ES-I3 (cell line): Measurements from ENCODE around the gene SLC45A3.

Experiments
- H3K36me3 ChIP-seq: 2 replicates; pipeline ENCODE4 v1.6.1; 2013; ENCODE audit warnings: mild to moderate bottlenecking, low read length, control low read depth, moderate library complexity; ENCODE audit not compliant: insufficient read depth
- H3K4me1 ChIP-seq: 2 replicates; pipeline ENCODE4 v1.6.1; 2013; ENCODE audit warnings: mild to moderate bottlenecking, control low read depth, low read length; ENCODE audit not compliant: insufficient read depth
- H3K9ac ChIP-seq: 2 replicates; pipeline ENCODE4 v1.6.1; 2013; ENCODE audit warnings: low read depth, mild to moderate bottlenecking, low read length, moderate library complexity
- H3K9me3 ChIP-seq: 2 replicates; pipeline ENCODE4 v1.6.1; 2013; ENCODE audit warnings: mild to moderate bottlenecking, low read length, moderate library complexity; ENCODE audit not compliant: control insufficient read depth, insufficient read depth

SLC45A3 gene

GRCh38 chr1:205668951-205669340 lies 11.4 kb downstream of the SLC45A3 start:
- no peaks in the 10 kb centered on the region for H3K36me3 ChIP-seq
- peak overlapping the region; percentile 8; the same call in 1 of the 2 replicates for H3K9ac ChIP-seq
- no peaks in the 10 kb centered on the region for H3K9me3 ChIP-seq
- peaks cover 55% of the 10 kb centered on the region for H3K4me1 ChIP-seq

GRCh38 chr1:205667909-205668643 lies 12.2 kb downstream of the SLC45A3 start:
- peaks cover 55% of the 10 kb centered on the region for H3K4me1 ChIP-seq

DNA sequence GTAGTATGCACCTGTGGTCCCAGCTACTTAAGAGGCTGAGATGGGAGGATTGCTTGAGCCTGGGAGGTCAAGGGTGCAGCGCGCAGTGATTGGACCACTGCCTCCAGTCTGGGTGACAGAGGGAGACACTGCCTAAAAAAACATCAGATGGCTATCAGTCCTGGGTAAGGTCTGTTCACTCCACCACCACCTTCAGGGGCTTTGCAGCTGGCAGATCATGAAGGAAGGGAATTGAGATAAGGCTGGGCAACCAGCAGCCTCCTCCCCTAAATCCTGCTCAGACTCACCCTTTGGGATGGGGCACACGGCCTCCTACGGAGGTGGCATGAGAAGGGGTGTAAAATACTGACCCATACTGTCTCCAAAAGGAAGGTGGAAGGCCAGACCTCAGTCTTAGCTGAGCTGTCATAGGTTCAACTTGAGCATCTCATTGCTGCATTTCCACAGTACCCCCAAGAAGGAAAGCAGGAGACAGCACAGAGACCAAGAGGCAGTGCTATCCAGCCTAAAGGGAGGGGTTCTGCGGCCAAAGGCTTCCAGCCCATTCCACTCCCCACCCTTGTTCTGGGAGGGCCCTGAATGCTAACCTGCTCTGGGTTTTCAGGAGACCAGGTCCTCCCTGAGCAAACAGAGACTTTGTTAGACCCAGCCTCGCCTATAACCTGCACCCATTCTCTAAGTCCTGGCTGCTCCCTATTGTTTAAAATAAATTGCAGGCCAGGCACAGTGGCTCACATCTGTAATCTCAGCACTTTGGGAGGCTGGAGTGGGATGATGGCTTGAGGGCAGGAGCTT lies 13.7 kb downstream of the SLC45A3 start:
- no peak overlapping the region for H3K9ac ChIP-seq
- H3K4me1 ChIP-seq = peaks cover 51% of the 10 kb centered on the region
- H3K9me3 ChIP-seq = no peaks in the 10 kb centered on the region

More at GRCh38 chr1:205667909-205668643, 12.2 kb downstream of the SLC45A3 start:
- no peaks in the 10 kb centered on the region for H3K36me3 ChIP-seq
- H3K9me3 ChIP-seq = no peaks in the 10 kb centered on the region
- H3K9ac ChIP-seq = no peak overlapping the region

DNA sequence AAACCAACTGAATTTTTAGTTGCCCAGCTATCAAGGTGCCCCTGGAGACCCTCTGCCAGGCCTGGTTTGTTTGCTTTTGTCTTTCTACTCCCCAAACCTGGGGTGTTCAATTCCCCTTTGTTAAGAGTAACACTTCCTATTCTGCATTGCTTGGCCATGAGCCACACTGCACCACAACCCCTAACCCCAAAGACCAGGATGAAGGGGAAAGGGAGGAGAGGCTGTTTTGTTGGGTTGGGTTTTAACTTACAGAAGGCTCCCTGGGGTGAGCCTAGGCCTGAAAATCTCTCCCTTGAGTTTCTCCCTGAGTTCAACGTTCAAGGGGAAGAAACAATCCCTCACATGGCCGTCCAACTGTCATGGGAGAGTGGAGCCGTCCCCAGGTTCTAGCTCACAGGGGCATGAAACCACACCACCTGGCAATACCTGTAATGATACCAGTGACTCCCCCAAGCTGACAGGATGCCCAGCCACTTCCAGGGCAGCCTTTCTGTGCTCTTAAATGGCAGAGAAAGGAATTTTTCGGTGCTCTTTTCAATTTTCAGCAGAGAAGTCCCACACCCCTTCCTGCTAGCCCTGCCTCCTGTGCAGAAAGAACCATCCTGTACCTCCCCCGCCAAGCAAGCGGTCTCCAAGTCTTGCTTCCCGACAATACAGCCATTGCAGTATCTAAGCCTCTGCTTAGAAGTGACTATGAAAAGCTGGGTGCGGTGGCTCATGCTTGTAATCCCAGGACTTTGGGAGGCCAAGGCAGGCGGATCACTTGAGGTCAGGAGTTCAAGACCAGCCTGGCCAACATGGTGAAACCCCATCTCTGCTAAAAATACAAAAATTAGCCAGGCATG lies 14.9 kb downstream of the SLC45A3 start:
- no peaks in the 10 kb centered on the region for H3K9me3 ChIP-seq
- peaks cover 48% of the 10 kb centered on the region for H3K4me1 ChIP-seq
- H3K9ac ChIP-seq = no peak overlapping the region
- no peaks in the 10 kb centered on the region for H3K36me3 ChIP-seq

More for the DNA sequence above, 13.7 kb downstream of the SLC45A3 start:
- no peaks in the 10 kb centered on the region for H3K36me3 ChIP-seq

GRCh38 chr1:205664399-205665017 lies 15.8 kb downstream of the SLC45A3 start:
- Histone ChIP-seq H3K4me1 (peaks cover 38% of the 10 kb centered on the region), H3K36me3 (no peaks in the 10 kb centered on the region), H3K9ac (no peak overlapping the region), H3K9me3 (no peaks in the 10 kb centered on the region)

DNA sequence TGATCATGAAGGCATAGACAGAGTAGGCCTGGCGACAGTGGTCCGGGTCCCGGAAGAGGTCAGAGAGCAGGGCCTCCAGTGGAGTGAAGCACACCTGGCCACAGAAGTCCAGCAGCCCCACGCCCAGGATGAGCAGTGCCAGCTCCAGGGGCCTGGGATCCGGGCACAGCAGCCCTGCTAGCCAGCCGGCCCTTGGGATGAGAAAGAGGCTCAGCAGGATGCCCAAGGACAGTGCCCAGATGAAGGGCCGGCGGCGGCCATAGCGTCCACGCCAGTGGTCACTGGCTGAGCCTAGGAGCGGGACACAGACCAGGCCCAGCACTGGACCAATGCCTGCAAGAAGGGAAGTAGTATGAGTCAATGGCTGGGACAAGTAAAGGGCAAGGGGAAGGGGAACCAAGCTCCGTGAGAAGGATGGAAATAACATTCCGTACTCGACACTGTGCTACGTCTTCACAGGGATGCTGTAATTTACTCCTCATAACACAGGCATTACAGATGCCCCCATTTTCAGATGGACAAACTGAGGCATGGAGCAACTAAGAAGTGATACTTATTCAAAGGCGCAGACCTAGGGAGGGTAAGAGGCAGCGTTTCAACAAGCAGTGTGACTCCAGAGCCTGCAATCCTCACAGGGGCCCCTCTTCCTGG lies 16.9 kb downstream of the SLC45A3 start:
- Histone ChIP-seq H3K9ac (no peak overlapping the region), H3K36me3 (no peaks in the 10 kb centered on the region), H3K4me1 (peaks cover 27% of the 10 kb centered on the region), H3K9me3 (no peaks in the 10 kb centered on the region)

DNA sequence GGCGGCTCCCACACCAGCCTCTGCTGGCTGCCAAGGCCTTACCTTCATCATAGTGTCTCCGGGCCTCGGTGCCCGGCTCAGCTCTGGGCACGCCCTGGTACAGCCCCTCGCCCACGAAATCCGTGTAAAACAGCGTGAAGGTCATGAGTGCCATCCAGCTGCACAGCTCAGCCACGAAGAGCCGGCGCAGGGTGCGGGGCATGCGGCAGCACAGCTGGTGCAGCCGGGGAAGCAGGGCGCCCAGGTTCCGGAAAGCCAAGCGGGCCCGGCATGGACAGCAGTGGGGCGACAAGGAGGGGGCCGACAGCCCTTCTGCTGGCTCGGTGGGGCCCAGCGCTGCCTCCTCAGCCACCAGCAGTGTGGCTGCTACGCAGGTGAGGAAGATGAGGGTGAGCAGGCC lies 17.5 kb downstream of the SLC45A3 start:
- H3K36me3 ChIP-seq = no peaks in the 10 kb centered on the region
- no peak overlapping the region for H3K9ac ChIP-seq
- no peaks in the 10 kb centered on the region for H3K9me3 ChIP-seq
- H3K4me1 ChIP-seq = peaks cover 23% of the 10 kb centered on the region; the same call in 1 of the 2 replicates

DNA sequence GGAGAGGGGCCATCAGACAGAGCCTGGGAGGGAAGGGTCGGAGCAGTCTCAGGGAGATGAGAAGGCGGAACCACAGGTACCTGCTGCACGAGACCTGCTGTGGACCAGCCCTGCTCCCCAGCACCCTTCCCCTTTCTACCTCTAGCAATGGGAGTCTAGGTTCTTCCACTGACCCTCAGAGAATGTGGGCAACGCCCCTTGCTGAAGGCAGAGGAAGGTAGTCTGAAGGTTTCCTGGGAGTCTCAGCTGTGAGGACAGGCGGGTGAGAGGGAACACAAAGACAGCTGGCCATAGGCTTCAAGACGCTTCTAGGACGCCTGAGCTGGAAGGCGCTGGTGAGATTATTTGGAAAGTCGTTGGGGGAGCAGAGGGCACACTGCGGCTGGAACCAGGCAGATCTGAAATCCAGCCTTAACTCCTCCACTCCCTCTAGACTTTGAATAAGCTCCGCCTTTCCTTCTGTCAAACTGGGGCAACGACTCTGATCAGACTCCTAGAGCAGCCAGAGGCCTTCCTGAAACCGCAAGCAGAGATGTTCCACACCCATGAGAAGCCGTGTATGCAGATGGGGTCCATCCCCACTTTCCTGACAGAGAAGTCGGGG lies 18.1 kb downstream of the SLC45A3 start:
- H3K9me3 ChIP-seq = no peaks in the 10 kb centered on the region
- no peaks in the 10 kb centered on the region for H3K36me3 ChIP-seq
- peaks cover 23% of the 10 kb centered on the region; the same call in 1 of the 2 replicates for H3K4me1 ChIP-seq
- no peak overlapping the region for H3K9ac ChIP-seq

GRCh38 chr1:205661429-205662134 lies 18.7 kb downstream of the SLC45A3 start:
- no peaks in the 10 kb centered on the region for H3K9me3 ChIP-seq
- peaks cover 23% of the 10 kb centered on the region; the same call in 1 of the 2 replicates for H3K4me1 ChIP-seq
- H3K36me3 ChIP-seq = no peaks in the 10 kb centered on the region
- H3K9ac ChIP-seq = no peak overlapping the region

DNA sequence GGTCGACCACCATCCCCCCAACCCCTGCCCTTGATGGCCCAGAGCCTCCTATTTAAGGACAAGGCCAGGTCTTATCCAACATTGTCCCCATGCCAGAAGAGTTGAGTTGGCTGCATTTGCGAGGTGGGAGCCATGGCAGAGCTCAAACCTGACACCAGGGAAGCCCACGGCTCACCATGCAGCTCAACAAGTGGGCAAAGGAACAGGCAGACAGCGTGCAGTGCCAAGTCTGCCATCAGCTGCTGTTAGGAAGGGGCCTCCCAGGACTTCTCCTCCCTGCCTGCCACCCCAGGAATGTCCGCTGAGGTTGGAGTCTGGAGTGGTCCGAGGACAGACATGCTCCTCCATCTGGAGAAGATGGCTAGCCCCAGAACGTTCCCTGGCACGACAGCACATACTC lies 19.9 kb downstream of the SLC45A3 start:
- H3K36me3 ChIP-seq = no peaks in the 10 kb centered on the region
- H3K9ac ChIP-seq = no peak overlapping the region
- peaks cover 16% of the 10 kb centered on the region; the same call in 1 of the 2 replicates for H3K4me1 ChIP-seq
- no peaks in the 10 kb centered on the region for H3K9me3 ChIP-seq

DNA sequence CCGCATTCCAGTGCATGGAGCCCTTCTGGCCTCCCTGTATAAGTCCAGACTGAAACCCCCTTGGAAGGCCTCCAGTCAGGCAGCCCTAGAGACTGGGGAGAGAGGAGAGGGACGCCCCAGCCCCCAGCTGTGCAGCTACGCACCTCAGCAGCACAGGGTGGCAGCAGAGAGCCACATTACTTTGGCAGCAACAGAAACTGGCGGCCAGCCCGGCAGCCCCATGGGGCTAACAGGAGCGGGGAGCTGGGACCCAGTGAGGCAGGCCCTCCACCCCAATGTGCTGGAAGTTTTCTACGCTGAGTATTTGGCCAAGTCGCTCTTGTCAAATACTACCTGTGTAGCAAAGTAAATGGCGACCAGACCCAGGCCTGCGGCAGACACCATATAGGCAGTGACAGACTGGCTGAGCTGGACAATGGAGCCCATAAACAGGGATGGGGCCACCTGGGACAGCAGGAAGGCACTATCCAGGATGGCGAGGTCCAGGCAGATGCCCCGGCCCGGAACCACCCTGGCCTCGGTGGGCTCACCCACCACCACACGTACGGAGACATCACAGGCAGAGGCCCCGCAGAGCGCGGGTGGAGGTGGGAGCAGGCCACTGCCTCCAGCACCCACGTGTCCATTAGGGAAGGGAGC lies 21.2 kb downstream of the SLC45A3 start:
- H3K4me1 ChIP-seq = peaks cover 15% of the 10 kb centered on the region; the same call in 1 of the 2 replicates
- no peaks in the 10 kb centered on the region for H3K36me3 ChIP-seq
- no peaks in the 10 kb centered on the region for H3K9me3 ChIP-seq
- H3K9ac ChIP-seq = no peak overlapping the region

DNA sequence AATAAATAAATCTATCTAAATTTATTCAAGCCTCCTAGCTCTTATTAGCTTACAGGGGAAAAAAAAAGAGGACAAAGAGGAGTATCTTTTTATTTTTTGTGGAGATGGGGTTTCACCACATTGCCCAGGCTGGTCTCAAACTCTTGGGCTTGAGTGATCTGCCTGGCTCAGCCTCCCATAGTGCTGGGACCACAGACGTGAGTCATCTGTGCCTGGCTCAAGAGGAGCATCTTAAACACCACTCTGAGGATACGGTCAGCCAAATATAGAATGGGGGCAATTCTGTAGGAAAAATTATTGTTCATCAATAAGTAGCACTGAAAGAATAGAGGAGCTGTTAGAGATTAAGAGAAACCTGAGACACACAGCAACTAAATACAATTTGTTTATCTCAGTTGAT lies 24.1 kb downstream of the SLC45A3 start:
- H3K36me3 ChIP-seq = no peaks in the 10 kb centered on the region
- H3K9me3 ChIP-seq = no peaks in the 10 kb centered on the region
- 0 out of 2 replicates have a peak, but pooled peaks cover 4% of the 10 kb centered on the region for H3K4me1 ChIP-seq
- H3K9ac ChIP-seq = no peak overlapping the region
